ENCODE results near the gene PRSS16. TPM values are rescaled to one million over a fixed set of nuclear protein-coding genes. Genes with fewer than 3 reads are reported as not detected.

The PRSS16 gene
- polyA plus RNA-seq, 2 of the 4 experiments (the other 2 are of a cell fraction) = 3.9 to 11.4 TPM

DNA sequence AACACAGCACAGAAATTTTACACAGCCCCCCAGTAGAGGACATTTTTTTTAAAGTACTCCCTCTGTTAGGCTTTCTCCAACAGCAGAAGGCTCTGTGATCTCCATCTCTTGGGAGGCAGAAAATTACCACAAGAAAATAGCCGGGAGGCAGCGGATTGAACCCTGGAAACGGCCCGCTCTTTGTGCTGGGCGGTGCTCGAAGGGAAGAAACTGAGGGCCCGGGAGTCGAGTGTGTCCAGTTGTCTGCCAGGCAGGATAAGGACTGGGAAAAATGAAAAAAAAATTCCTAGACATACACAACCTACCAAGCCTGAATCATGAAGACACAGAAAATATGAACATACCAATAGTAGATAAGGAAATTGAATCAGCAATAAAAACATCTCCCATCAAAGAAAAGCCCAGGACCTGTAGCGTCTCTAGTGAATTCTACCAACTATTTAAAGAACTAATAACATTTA is 33.1 kb downstream of the PRSS16 start:
- WGBS (ENCODE audit: missing lambda C conversion rate) = 5% methylated on average over 9 of the region's 9 CpGs
- ChIA-PET CTCF (interaction anchor here (0.6 kb wide), 1 partner anchor 34 kb away, joined by 4 read pairs; no protein-coding TSS in a partner anchor), POLR2A (interaction anchor here (2.1 kb wide), 1 partner anchor 29 kb away, joined by 8 read pairs; no protein-coding TSS in a partner anchor)
- no peak for TF ChIP-seq RFX5 (IDR thresholded peaks at IDR 0.05)
- no peak for TF ChIP-seq MAFK (IDR thresholded peaks at IDR 0.05; ENCODE audit: partially characterized antibody)
- no peak for TF ChIP-seq HEYL (CRISPR knock-in tag; IDR thresholded peaks at IDR 0.05)
- no peak for TF ChIP-seq JUN (IDR thresholded peaks at IDR 0.05)
- TF ChIP-seq, protein P1, sequence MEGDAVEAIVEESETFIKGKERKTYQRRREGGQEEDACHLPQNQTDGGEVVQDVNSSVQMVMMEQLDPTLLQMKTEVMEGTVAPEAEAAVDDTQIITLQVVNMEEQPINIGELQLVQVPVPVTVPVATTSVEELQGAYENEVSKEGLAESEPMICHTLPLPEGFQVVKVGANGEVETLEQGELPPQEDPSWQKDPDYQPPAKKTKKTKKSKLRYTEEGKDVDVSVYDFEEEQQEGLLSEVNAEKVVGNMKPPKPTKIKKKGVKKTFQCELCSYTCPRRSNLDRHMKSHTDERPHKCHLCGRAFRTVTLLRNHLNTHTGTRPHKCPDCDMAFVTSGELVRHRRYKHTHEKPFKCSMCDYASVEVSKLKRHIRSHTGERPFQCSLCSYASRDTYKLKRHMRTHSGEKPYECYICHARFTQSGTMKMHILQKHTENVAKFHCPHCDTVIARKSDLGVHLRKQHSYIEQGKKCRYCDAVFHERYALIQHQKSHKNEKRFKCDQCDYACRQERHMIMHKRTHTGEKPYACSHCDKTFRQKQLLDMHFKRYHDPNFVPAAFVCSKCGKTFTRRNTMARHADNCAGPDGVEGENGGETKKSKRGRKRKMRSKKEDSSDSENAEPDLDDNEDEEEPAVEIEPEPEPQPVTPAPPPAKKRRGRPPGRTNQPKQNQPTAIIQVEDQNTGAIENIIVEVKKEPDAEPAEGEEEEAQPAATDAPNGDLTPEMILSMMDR (IDR thresholded peaks at IDR 0.05) = no peak
- no peak for TF ChIP-seq TFCP2L1 (CRISPR knock-in tag; IDR thresholded peaks at IDR 0.05)
- no peak for TF ChIP-seq SMC3 (IDR thresholded peaks at IDR 0.05)
- no peak for TF ChIP-seq HOXB13 (CRISPR knock-in tag; IDR thresholded peaks at IDR 0.05; ENCODE audit: low read depth)
- TF ChIP-seq PBX3 (IDR thresholded peaks at IDR 0.05) = no peak
- TF ChIP-seq, protein P2, sequence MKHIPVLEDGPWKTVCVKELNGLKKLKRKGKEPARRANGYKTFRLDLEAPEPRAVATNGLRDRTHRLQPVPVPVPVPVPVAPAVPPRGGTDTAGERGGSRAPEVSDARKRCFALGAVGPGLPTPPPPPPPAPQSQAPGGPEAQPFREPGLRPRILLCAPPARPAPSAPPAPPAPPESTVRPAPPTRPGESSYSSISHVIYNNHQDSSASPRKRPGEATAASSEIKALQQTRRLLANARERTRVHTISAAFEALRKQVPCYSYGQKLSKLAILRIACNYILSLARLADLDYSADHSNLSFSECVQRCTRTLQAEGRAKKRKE (CRISPR knock-in tag; IDR thresholded peaks at IDR 0.05; ENCODE audit: low read depth) = no peak
- TF ChIP-seq ELK1 (IDR thresholded peaks at IDR 0.05; ENCODE audit: low read depth, low read length) = no peak
- Histone ChIP-seq H3K4me1 (peaks cover 3% of the 10 kb centered on the region; the same call in 1 of the 3 replicates), H3K27ac (peak overlapping the region; percentile 62 to 80), H3K4me2 (peak overlapping the region; percentile 72), H3K9me3 (no peaks in the 10 kb centered on the region), H3K4me3 (peak overlapping the region; percentile 62)
- FAIRE-seq = no peak
- peak in 1 of 2 experiments; percentile 40 for DNase-seq (ENCODE audit: low read depth in 1 of 2, low spot score in 1 of 2)
- ATAC-seq = peak; percentile 60 to 69

- peak overlapping the region; percentile 72 for H3K4me2 ChIP-seq
- WGBS (ENCODE audit: missing lambda C conversion rate) = under 1% methylated on average over 13 of the region's 13 CpGs
- DNase-seq (ENCODE audit: low read depth in 1 of 2, low spot score in 1 of 2) = peak in 1 of 2 experiments; percentile 63
- ChIA-PET CTCF (interaction anchor here (0.6 kb wide), 1 partner anchor 34 kb away, joined by 4 read pairs; no protein-coding TSS in a partner anchor), POLR2A (no interaction called here)
- FAIRE-seq = no peak
- peak overlapping the region; percentile 62 to 80 for H3K27ac ChIP-seq
- peak overlapping the region; percentile 62 for H3K4me3 ChIP-seq
- no peaks in the 10 kb centered on the region for H3K4me1 ChIP-seq
- peak in 1 of 2 experiments; percentile 48; a peak in 3 of 6 replicates for ATAC-seq
- TF ChIP-seq NFE2L2 (conservative IDR thresholded peaks at IDR 0.05; ENCODE audit: low read length) = no peak
- TF ChIP-seq SREBF2 (IDR thresholded peaks at IDR 0.05) = no peak
- no peak for TF ChIP-seq EHMT2 (IDR thresholded peaks at IDR 0.05; ENCODE audit: low read depth)
- no peak for TF ChIP-seq RNF2 (IDR thresholded peaks at IDR 0.05; ENCODE audit: borderline replicate concordance, low read depth)
- TF ChIP-seq, protein P3, sequence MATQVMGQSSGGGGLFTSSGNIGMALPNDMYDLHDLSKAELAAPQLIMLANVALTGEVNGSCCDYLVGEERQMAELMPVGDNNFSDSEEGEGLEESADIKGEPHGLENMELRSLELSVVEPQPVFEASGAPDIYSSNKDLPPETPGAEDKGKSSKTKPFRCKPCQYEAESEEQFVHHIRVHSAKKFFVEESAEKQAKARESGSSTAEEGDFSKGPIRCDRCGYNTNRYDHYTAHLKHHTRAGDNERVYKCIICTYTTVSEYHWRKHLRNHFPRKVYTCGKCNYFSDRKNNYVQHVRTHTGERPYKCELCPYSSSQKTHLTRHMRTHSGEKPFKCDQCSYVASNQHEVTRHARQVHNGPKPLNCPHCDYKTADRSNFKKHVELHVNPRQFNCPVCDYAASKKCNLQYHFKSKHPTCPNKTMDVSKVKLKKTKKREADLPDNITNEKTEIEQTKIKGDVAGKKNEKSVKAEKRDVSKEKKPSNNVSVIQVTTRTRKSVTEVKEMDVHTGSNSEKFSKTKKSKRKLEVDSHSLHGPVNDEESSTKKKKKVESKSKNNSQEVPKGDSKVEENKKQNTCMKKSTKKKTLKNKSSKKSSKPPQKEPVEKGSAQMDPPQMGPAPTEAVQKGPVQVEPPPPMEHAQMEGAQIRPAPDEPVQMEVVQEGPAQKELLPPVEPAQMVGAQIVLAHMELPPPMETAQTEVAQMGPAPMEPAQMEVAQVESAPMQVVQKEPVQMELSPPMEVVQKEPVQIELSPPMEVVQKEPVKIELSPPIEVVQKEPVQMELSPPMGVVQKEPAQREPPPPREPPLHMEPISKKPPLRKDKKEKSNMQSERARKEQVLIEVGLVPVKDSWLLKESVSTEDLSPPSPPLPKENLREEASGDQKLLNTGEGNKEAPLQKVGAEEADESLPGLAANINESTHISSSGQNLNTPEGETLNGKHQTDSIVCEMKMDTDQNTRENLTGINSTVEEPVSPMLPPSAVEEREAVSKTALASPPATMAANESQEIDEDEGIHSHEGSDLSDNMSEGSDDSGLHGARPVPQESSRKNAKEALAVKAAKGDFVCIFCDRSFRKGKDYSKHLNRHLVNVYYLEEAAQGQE (IDR thresholded peaks at IDR 0.05) = no peak
- TF ChIP-seq CHD4 (IDR thresholded peaks at IDR 0.05; ENCODE audit: borderline replicate concordance) = no peak
- TF ChIP-seq TFCP2L1 (CRISPR knock-in tag; IDR thresholded peaks at IDR 0.05) = no peak
- no peak for TF ChIP-seq CHD2 (IDR thresholded peaks at IDR 0.05; ENCODE audit: low read length, partially characterized antibody)
- TF ChIP-seq, protein P4, sequence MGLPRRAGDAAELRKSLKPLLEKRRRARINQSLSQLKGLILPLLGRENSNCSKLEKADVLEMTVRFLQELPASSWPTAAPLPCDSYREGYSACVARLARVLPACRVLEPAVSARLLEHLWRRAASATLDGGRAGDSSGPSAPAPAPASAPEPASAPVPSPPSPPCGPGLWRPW (IDR thresholded peaks at IDR 0.05) = no peak
- H3K9me3 ChIP-seq = no peaks in the 10 kb centered on the region
These were observed 33.6 kb downstream of the PRSS16 start for GRCh38 chr6:27281105-27281539.
